Keratinocyte (primary cell): Measurements from ENCODE around the gene PTPRT. TPM values are rescaled to one million over a fixed set of nuclear protein-coding genes. Genes with fewer than 3 reads are reported as not detected.

ENCODE experiments used
- DNase-seq: peaks from one replicate; pipeline ENCODE4 v3.0.0-alpha.2; 2011; ENCODE audit warnings: low read depth, missing footprints, low spot score
- FAIRE-seq: peaks from 2 replicates; lab custom pipeline; 2011; peaks lifted over from hg19 to GRCh38; lab: Jason Lieb, UNC
- H2AFZ ChIP-seq: 2 replicates; pipeline ENCODE4 v1.6.0; 2012; ENCODE audit warnings: low read length, control low read depth, inconsistent platforms; ENCODE audit not compliant: control insufficient read depth
- H3K27ac ChIP-seq: 2 replicates; pipeline ENCODE4 v1.5.1; 2011; ENCODE audit warnings: low read length; ENCODE audit not compliant: control insufficient read depth, insufficient read depth
- H3K27me3 ChIP-seq: 3 replicates; pipeline ENCODE4 v1.6.0; 2011; ENCODE audit warnings: low read length; ENCODE audit not compliant: control insufficient read depth, insufficient read depth; ENCODE audit errors: extremely low read depth
- H3K36me3 ChIP-seq, 2 experiments: 2 replicates in 1 of 2; 3 replicates in 1 of 2; pipeline ENCODE4 v1.5.1; 2011; ENCODE audit warnings: low read length in 2 of 2, mild to moderate bottlenecking in 1 of 2; ENCODE audit not compliant: control insufficient read depth in 2 of 2, insufficient read depth in 2 of 2; ENCODE audit errors: extremely low read depth in 1 of 2
- H3K4me1 ChIP-seq: 3 replicates; pipeline ENCODE4 v1.5.1; 2011; ENCODE audit warnings: low read length; ENCODE audit not compliant: control insufficient read depth, insufficient read depth; ENCODE audit errors: extremely low read depth
- H3K4me2 ChIP-seq: 3 replicates; pipeline ENCODE4 v1.6.0; 2011; ENCODE audit warnings: low read depth, low read length; ENCODE audit not compliant: control insufficient read depth, insufficient read depth; ENCODE audit errors: extremely low read depth
- H3K4me3 ChIP-seq, 3 experiments: fragments of 200-600 bp in 1 of 3; sonication (generic) in 1 of 3; 2 replicates in 2 of 3; 3 replicates in 1 of 3; pipeline ENCODE4 v1.5.1; 2011 to 2016; ENCODE audit warnings: low read length in 3 of 3, mild to moderate bottlenecking in 3 of 3, control low read depth in 2 of 3, inconsistent platforms in 1 of 3, low read depth in 1 of 3, mixed read lengths in 1 of 3, mixed run types in 1 of 3, moderate library complexity in 1 of 3; ENCODE audit not compliant: control insufficient read depth in 2 of 3, insufficient read depth in 2 of 3; ENCODE audit errors: extremely low read depth in 1 of 3
- H3K79me2 ChIP-seq: 2 replicates; pipeline ENCODE4 v1.6.0; 2012; ENCODE audit warnings: low read length; ENCODE audit not compliant: control insufficient read depth, insufficient read depth
- H3K9ac ChIP-seq: 3 replicates; pipeline ENCODE4 v1.6.0; 2011; ENCODE audit warnings: low read length; ENCODE audit not compliant: control insufficient read depth, insufficient read depth; ENCODE audit errors: extremely low read depth
- H3K9me1 ChIP-seq: 3 replicates; pipeline ENCODE4 v1.6.0; 2011; ENCODE audit warnings: low read length; ENCODE audit not compliant: control insufficient read depth, insufficient read depth; ENCODE audit errors: extremely low read depth
- H3K9me3 ChIP-seq: 2 replicates; pipeline ENCODE4 v1.5.1; 2012; ENCODE audit warnings: low read depth, low read length; ENCODE audit not compliant: control insufficient read depth
- H4K20me1 ChIP-seq: 3 replicates; pipeline ENCODE4 v1.6.0; 2011; ENCODE audit warnings: low read length; ENCODE audit not compliant: control insufficient read depth, insufficient read depth; ENCODE audit errors: extremely low read depth
- CTCF ChIP-seq, 3 experiments: IDR thresholded peaks in 1 of 3; conservative IDR thresholded peaks in 1 of 3; optimal IDR thresholded peaks in 1 of 3; 2 replicates in 2 of 3; 3 replicates in 1 of 3; pipeline versions ENCODE3 to v1.5.1; 2011; ENCODE audit warnings: low read length in 3 of 3, mild to moderate bottlenecking in 3 of 3, moderate library complexity in 2 of 3, control low read depth in 1 of 3, inconsistent platforms in 1 of 3; ENCODE audit not compliant: insufficient read depth in 2 of 3; ENCODE audit errors: extremely low read depth in 1 of 3
- EZH2 ChIP-seq: IDR thresholded peaks from one replicate; pipeline ENCODE4 v1.6.1; 2012; ENCODE audit warnings: inconsistent platforms, mild to moderate bottlenecking, low read length, moderate library complexity
- dilution Hi-C: fragments of 300-500 bp; cut with MboI; formaldehyde crosslinking; loops from one replicate; pipeline ENCODE4 v1.7.0; 2020; ENCODE audit warnings: low sequenced_read_pairs; ENCODE audit not compliant: extremely low pct_ligation_motif_present
- polyA plus RNA-seq, 5 experiments: library from polyadenylated mRNA; depleted of rRNA in 3 of 5; stranded (reverse) in 3 of 5; stranded (forward) in 1 of 5; unstranded in 1 of 5; fragments of >200 nt; gene quantifications; 1 replicate in 1 of 5; 2 replicates in 3 of 5; 3 replicates in 1 of 5; pipeline versions ENCODE4 v1.2.1 to v1.2.3, GENCODE V29; 2011 to 2012; ENCODE audit warnings: missing spikeins in 2 of 5, low read depth in 1 of 5, low replicate concordance in 1 of 5

PTPRT gene
- polyA plus RNA-seq, 1 donor (not counting 4 experiments of a cell fraction or from before 2014, with no cell fraction given), result not detected

- H3K9ac ChIP-seq, result no peak overlapping the region
- no peaks in the 10 kb centered on the region for H3K36me3 ChIP-seq
- DNase-seq (no peak), FAIRE-seq (no peak)
- H3K9me3 ChIP-seq, result no peaks in the 10 kb centered on the region
- no peak overlapping the region for H3K4me3 ChIP-seq
- H2AFZ ChIP-seq, result no peak overlapping the region
- no peaks in the 10 kb centered on the region for H3K79me2 ChIP-seq
- no peak for TF ChIP-seq CTCF (optimal IDR thresholded peaks at IDR 0.05 in 1 of 3, IDR thresholded peaks at IDR 0.05 in 1 of 3, conservative IDR thresholded peaks at IDR 0.05 in 1 of 3; ENCODE audit: extremely low read depth in 1 of 3, insufficient read depth in 2 of 3, low read length in 3 of 3)
- TF ChIP-seq EZH2, result no peak
- no peak overlapping the region for H3K27ac ChIP-seq
- H3K4me2 ChIP-seq, result no peak overlapping the region
- no peaks in the 10 kb centered on the region for H3K9me1 ChIP-seq
- H3K4me1 ChIP-seq, result no peaks in the 10 kb centered on the region
- dilution Hi-C loops, result no loop called here
- no peaks in the 10 kb centered on the region for H3K27me3 ChIP-seq
- no peaks in the 10 kb centered on the region for H4K20me1 ChIP-seq
Measured at GRCh38 chr20:42255821-42256220, 933.9 kb downstream of the PTPRT start.

GRCh38 chr20:42254673-42255072 is 935.0 kb downstream of the PTPRT start:
- Histone ChIP-seq H3K9ac (no peak overlapping the region), H3K27me3 (no peaks in the 10 kb centered on the region), H2AFZ (no peak overlapping the region), H3K79me2 (no peaks in the 10 kb centered on the region), H3K4me2 (no peak overlapping the region), H3K4me1 (no peaks in the 10 kb centered on the region), H3K9me1 (no peaks in the 10 kb centered on the region), H3K4me3 (no peak overlapping the region), H3K27ac (no peak overlapping the region), H4K20me1 (no peaks in the 10 kb centered on the region), H3K36me3 (no peaks in the 10 kb centered on the region), H3K9me3 (no peaks in the 10 kb centered on the region)
- TF ChIP-seq EZH2 (no peak), CTCF (optimal IDR thresholded peaks at IDR 0.05 in 1 of 3, IDR thresholded peaks at IDR 0.05 in 1 of 3, conservative IDR thresholded peaks at IDR 0.05 in 1 of 3; ENCODE audit: extremely low read depth in 1 of 3, insufficient read depth in 2 of 3, low read length in 3 of 3) (no peak)
- no peak for FAIRE-seq
- dilution Hi-C loops, result no loop called here
- DNase-seq, result no peak
